Measurements from ENCODE around the gene SPEM2.

Gene SPEM2

DNA sequence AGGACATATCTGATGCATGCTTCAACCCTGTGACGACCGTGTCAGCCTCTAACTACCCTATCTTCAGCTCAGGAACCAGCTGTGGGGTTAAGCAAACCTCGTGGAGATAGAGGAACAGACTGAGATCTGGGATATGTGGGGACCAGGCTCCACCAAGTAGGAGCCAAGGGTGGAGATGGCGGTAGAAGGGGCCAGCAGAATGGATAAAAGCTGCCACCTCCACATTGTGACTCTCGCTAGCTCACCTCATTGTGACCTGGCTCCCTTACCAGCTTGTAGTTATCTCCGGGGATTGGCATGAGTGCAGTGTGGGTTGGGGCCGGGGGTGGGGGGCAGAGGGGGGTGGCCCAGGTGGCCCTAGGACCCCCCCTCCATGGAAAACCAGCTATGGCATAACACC lies at the start of gene SPEM2:
TSS of gene SPEM2 (plus strand) at position 301 of the 400 bp plus-strand sequence. CDS start at position 374, 73 bp downstream.
- DNase-seq (ENCODE audit: low read depth), result no peak

DNA sequence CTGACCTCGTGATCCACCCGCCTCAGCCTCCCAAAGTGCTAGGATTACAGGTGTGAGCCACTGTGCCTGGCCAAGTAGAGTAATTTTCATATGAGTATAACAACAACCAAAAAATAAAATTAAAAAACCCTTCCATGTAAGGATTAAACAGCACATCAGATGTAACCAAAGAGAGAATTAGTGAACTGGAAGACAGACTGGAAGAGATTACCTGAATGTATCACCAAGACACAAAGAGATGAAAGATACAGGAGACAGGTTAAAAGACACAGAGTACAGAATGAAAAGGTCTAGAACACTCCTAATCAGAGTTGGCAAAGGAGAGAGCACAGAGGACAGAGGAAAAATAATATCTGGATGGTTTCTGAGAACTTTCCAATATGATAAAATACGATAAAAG lies 46.3 kb upstream of the SPEM2 start:
- no peak for DNase-seq (ENCODE audit: low read depth)

DNA sequence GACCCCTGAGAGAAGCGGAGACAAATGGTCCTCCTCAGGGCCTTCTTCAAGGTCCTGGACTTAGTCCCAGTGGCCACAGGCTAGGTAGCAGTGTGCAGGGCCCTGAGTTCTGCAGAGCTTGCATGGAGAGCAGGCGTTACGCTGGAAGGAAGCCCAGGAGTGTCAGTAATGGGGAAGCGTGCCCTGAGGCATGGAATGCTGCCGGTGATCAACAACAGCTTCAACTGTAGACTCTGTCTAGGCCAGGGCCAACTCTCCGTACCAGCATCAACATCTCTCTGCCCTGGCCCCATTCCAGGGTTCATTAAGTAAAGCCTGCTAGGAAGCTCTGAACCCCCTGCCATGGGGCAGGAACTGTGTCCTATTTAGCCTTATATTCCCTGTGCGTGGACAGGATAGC lies 45.1 kb upstream of the SPEM2 start:
- no peak for DNase-seq (ENCODE audit: low read depth)

DNA sequence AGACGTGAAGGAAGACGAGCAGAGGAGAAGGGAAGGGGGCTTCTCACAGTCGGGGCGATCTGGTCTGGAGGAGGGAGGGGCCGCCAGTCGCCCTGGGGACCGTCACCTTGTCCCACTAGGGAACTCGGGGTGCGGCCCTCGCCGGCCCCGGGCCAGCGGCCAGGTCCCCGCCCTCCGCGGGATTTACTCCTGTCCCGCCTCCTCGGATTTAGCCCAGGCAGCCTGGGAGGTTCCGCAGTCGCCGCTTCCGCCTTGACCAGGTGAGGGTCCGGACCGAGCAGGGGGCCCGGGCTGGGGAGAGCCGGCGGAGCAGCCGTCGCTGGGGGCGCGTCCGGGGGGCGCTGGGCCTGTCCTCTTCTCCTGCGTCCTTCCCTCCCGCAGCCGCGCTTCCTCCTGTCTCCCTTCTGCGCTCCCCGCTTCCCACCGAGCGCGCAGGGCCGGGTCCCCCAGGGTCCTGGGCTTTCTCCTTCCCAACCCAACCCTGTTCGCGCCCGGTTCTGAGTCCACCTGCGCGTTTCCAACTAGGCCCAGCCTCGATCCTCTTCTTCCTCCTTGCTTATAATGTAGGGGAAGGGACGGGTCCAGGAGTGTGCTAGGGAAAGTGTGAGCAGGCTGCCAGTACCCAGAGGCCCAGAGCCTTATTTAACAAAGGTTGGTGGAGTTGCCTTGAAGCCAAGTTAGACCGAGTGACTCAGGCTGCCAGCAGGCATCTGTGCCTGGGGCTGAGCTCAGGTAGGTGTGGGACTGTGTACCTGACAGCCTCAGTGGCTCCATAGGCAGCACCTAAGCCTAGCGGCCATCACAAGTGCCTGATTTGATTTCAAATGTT lies 44.3 kb upstream of the SPEM2 start, which contains the start of gene TNK1:
TSS of gene TNK1 (plus strand) at position 235 of the 829 bp plus-strand sequence. CDS start 1,838 bp downstream, outside the sequence.
- no peak for DNase-seq (ENCODE audit: low read depth)

DNA sequence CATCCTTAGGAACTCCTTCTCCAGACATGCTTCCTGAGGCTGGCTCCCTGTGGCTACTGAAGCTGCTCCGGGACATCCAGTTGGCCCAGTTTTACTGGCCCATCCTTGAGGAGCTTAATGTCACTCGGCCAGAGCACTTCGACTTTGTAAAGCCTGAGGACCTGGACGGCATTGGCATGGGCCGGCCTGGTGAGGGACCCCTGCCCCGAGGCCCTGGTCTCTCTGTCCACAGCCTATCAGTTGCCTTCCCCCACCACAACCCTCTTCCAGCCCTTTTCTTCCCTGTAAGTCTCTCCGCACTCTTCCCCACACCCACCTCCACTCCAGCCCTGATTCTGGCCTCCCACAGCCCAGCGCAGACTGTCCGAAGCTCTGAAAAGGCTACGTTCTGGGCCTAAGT lies 42.5 kb upstream of the SPEM2 start:
- no peak for DNase-seq (ENCODE audit: low read depth)

DNA sequence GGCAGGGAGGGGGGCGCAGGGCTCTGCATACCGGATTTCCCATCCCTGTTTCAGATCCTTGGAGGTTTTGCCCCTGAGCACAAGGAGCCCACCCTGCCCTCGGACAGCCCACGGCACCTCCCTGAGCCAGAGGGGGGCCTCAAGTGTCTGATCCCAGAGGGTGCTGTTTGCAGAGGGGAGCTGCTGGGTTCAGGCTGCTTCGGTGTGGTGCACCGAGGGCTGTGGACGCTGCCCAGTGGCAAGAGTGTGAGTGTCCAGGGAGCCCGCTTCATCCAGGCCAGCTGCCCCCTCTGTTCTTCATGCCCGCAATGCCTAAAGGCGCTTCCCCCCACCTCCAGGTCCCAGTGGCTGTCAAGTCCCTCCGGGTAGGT lies 42.1 kb upstream of the SPEM2 start:
- no peak for DNase-seq (ENCODE audit: low read depth)

DNA sequence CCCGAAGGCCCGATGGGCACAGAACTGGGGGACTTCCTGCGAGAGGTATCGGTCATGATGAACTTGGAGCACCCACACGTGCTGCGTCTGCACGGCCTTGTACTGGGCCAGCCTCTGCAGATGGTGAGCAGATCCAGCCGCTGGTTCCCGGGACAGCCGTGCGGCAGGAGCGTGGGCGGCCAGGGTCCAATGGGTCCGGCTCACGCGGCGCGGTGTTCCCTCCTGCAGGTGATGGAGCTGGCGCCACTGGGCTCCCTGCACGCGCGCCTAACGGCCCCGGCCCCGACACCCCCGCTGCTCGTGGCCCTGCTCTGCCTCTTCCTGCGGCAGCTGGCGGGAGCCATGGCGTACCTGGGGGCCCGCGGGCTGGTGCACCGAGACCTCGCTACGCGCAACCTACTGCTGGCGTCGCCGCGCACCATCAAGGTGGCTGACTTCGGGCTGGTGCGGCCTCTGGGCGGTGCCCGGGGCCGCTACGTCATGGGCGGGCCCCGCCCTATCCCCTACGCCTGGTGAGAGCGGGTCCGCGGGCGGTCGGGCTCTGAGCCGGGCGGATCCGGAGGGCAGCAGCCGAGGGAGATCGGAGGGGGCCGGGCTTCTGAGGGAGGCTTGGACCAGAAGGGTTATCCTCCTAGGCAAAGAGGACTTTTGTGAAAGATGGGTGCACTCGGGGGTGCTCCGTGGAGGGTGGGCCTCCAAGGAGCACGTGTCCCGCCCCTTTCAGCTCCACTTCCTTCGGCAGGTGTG lies 41.5 kb upstream of the SPEM2 start:
- DNase-seq (ENCODE audit: low read depth), result no peak

DNA sequence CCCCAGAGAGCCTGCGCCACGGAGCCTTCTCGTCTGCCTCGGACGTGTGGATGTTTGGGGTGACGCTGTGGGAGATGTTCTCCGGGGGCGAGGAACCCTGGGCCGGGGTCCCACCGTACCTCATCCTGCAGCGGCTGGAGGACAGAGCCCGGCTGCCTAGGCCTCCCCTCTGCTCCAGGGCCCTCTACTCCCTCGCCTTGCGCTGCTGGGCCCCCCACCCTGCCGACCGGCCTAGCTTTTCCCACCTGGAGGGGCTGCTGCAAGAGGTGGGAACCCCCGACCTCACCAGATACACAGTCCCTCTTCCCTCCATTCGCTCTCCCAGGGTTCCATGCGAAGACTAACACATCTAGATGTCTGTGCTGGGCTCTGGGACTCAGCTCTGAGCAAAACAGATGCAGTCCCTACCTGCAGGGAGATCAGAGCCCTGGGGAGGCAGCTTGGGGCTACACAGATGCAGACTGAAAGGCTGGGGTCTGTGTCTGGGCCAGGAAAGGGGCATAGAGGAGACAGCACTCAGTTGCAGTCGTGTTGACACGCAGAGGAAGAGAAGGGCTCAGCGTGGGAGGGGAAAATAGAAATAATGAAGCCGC lies 40.8 kb upstream of the SPEM2 start:
- no peak for DNase-seq (ENCODE audit: low read depth)

DNA sequence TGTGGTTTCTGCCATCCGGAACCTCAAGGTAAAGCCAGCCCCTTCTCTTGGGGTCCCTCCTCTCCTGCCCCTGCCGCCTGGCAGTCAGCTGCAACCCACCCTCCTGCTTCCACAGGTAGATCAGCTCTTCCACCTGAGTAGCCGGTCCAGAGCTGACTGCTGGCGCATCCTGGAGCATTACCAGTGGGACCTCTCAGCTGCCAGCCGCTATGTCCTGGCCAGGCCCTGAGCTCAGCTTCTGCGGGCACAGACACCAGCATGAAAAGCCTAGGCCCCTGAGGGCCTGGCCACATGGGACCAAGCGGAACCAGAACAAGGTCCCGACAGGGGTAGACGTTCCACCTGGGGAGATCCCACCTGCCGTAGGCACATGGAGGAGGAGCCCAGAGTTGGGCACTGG lies 36.6 kb upstream of the SPEM2 start:
- no peak for DNase-seq (ENCODE audit: low read depth)

DNA sequence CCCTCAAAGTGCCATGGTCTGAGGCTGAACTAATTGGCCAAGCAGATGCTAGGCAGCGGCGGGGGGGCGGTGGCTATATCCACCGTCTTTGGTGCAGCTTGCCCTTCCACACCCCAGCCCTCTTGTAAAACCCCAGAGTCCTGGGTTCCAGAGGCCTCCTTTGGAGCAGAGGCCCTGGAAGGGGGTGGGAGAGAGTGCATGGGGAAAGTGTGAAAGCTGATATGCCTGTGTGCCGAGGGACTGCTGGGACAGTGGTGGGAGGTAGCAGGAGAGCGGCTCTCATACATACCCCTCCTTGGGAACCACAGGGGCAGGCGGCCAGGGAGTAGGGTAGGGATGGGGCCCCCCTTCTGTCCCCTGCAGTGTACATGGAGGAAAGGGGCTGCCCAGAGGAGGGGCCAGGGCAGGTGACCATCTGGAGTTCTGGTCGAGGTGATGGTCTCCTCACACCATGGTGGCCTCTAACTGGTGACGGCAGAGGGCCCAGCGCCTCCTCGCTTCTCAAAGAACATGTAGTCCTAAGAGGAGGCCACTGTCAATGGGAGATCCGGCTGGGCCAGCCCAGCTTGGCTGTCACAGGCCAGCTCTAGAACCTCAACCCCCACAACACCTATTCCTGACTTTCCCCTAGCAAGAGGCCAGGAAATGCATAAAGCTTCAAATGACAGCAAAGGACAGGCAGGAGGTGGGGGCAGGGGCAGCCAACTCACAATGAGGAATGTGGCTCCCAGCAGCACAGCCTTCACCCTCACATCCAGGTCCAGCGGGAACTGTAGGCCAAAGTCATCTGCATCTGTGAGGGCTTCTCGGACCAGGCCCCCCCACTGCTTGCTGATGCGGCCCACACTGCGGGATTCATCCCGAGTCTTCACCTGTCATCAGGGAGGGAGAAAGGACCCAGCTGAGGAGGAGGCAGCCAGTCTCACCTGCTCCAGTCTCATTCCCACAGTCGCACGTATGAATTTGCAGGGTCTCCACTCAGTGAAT lies 35.2 kb upstream of the SPEM2 start:
- no peak for DNase-seq (ENCODE audit: low read depth)

DNA sequence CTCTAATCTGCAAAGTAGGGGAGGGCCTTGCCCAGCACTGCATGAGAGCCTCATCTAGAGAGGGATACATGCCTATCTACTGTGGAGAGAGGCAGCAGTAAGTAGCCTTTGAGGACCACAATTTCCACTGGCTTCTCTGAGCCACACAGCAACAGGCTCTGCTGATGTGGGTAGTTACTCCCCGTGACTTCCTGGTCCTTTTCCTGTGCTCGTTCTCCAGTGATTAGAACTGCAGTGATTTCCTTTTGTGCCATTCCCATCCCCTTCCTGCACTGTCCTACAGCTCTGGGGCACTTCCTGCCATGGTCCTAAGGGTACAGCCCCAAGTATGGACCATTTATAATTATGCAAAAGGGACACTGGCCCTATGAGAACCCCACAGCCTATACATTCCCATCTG lies 34.1 kb upstream of the SPEM2 start:
- DNase-seq (ENCODE audit: low read depth), result no peak

DNA sequence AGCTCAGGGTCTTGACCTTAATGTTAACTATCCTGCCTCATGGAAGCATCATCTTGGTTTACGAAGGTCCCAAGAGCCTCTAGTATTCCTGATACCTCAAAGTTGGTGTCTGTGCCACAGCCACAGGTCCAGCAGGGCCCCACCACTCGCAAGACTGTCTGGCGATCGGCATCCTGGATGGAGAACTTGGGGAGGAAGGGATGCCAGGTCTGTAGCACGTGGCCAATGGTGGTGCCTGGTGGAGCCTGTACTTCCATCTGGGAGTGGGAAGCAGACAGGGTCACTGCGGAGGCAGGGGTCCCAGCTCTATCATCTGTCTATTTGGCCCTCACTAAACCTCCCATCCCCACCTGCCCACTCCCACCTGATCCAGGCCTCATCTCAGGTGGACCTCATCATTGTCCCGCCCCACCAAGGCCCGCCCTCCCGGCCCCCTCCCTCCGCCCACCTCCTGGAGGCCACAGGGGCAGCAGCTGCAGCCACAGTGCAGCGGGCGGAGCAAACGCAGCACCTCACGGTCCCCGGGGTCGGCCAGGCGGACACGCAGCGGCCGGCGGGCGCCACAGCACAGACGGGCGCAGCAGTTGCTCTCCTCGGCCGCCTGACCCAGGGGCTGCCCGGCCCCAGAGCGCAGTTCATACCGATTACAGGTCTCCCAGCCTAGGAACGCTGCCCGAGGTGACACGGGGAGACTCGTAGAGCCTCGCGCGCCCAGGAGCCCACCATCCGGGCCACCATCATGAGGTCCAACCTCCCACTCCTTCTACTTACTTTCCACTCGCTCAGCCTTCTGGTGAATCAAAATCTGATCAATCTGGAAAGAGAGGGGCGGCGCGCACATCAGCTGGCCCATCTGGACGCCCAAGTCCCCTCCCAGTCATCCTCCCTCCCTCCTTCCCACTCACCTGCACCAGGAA lies 32.5 kb upstream of the SPEM2 start:
- DNase-seq (ENCODE audit: low read depth), result no peak

DNA sequence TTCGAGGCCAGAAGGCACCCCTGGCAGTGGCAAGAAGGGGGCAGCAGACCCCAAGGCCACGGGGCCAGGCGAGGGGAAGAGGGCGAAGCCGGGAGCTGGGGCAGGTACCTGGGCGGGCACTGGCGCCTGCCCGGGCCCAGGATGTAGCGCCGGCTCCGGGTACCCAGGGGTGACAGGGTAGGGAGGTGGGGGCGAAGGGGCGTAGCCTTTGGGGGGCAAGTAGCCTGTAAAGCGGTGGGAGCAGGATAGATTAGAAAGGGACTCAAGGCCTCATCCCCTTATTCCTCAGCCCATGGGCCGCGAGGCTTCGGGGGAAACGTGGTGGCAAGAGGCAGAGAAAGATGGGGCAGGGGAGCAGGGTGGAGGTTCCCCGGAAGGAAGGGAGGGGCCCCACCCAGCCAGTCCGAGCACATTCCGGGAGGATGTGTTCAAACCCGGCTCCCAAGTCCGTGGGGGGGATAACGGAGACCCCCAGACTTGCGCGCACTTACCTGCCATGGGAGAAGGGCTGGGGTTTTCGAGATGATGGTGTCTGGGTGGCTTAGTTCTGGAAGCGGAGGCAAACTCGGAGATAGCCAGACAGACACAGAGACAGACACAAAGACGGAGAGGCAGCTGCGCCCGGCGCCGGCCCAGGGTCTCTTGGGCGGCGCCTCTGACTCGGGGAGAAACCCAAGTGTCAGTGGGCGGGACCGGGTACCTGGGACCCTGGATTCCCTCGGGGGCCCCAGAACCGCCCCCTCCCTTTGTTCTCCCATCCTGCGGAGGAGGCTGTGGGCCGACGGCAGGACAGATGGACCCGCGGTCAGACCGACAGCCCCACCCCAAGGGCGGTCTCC lies 31.6 kb upstream of the SPEM2 start:
- no peak for DNase-seq (ENCODE audit: low read depth)

DNA sequence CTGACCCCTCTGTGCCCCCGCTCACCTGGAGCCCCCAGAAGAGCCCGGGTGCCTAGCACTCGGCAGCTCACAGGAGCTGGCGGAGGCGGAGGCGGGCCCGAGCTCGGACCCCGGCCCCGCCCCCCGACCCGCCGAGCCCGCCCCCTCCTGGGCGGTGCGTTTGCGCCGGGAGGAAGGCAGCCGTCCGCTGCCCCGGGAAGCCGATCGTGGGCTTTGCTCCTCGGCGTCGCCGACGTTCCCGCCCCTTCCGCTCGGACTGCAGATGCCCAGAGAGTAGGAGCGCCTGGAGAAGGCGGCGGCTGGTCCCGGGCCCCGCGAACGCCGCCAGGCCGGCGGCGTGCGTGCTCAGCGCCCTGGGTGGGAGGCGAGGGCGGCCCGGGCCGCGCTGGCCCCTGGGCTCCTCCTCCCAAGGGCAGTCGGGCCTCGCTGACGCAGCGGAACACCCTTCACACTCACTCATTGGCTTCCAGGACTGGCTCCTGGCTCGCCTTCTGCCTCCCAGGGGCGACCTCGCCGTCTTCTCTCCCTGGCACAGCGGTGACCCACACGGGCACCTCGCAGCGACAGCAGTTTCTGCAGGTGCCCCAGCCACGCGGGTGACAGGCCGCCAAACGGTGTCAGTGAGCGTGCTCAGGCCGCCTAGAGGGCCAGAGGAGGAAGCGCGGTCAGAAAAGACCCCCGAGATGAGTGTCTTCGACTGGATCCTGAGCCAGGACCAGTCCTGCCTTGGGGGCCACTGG lies 30.8 kb upstream of the SPEM2 start, which contains the start of gene PLSCR3:
TSS of gene PLSCR3 (minus strand) at position 74 of the 740 bp plus-strand sequence. CDS start 415 bp downstream, outside the sequence.
- DNase-seq (ENCODE audit: low read depth), result peak; percentile 31

DNA sequence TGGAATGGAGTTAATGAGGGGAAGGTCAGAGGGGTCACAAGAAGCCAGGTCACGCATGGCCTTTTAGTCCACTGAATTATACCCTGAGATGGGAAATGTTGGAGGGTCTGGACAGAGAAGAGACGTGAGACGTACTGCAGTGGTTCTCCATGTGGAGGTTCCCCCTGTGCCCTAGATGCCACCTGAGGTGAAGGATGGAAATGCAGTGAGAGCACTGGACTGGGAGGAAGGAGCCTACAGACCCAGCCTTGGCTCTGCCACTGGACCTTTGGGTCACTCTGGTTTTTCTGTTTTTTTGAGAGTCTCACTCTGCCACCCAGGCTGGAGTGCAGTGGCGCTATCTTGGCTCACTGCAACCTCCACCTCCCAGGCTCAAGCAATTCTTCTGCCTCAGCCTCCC lies 29.3 kb upstream of the SPEM2 start:
- DNase-seq (ENCODE audit: low read depth), result no peak

DNA sequence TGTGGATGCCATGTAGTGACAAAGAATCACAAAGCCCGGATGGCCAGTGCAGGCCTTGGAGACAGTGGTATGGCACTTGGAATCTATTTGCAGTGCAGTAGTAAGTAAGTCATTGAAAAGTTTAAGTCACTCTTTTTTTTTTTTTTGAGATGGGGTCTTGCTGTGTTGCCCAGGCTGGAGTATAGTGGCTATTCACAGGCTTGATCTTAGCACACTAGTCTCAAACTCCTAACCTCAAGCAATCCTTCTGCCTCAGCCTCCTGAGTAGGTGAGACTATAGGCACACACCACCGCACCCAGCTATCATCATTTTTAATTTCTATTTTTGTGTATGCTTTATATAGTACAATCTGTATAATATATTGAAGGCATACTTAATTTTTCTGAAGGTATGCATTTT lies 26.8 kb upstream of the SPEM2 start:
- DNase-seq (ENCODE audit: low read depth), result no peak

DNA sequence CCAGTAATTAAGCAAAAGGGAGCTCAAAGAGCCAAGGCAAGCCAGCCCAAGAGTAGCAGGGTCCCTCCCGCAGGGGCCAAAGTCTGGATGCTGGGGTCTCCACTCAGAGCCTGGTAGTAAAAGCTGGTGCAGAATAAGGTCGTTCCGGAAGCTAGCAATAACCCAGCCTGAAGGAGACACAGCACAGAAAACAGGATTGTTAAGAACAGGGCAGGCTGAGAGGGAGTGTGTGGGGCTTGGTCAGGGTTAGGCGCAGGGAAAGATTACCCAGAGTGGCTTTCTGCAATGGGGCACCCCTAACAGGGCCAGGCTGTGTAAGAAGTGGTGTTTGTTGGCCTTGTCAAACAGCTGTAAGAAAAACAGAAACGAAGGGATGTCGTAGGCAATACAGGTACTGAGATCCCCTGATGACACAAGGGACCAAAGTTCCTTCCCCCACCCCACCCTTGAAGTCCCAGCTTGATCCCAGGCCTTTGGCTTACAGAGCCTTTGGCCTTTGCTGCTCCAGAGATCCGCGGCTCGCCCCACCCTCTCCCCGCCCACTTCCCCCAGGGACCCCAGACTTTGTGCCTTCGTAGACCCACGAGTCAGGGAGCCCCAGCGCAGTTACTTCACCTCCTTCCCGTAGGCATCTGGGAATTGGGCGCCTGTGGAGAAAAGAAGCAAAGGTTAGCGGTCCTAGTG lies 22.2 kb upstream of the SPEM2 start:
- DNase-seq (ENCODE audit: low read depth), result no peak

DNA sequence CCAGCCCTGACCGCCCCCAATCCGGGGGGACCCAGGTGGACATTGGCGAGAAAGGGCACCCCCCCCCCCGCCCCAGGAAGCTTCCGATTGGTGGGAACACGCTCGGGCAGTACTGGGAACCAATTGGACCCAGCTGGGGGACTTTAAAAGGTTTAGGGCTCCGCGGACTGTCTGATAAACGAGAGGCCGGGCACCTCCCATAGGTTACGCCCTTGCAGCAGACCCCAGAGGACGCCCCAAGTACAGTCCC lies 21.8 kb upstream of the SPEM2 start:
- DNase-seq (ENCODE audit: low read depth), result no peak
